Psoas muscle (tissue), 8 donors: ENCODE results near the gene C11orf21. TPM values are rescaled to one million over a fixed set of nuclear protein-coding genes. Genes with fewer than 3 reads are reported as not detected.
A peak's percentile ranks its signal among the peaks of the same experiment; 100 is the strongest.

ENCODE experiments used
- ATAC-seq, 4 donors: fragments of 200-7000 bp; cut with Tn5 transposase; one replicate each; pipeline ENCODE4 v1.9.1; 2020; ENCODE audit warnings: moderate library complexity in 3 of 4, mild to moderate bottlenecking in 2 of 4
- DNase-seq, 2 donors: peaks; one replicate each; pipeline ENCODE4 v3.0.0-alpha.2; 2020
- H3K27ac ChIP-seq: fragments of 200-600 bp; one replicate; pipeline ENCODE4 v1.8.0; 2022
- H3K27me3 ChIP-seq, 3 donors: fragments of 200-600 bp in 1 of 3; one replicate each; pipeline versions ENCODE4 v1.6.1 to v1.8.0; 2013 to 2022; ENCODE audit warnings: low read length in 2 of 3, mild to moderate bottlenecking in 2 of 3, moderate library complexity in 1 of 3; ENCODE audit not compliant: insufficient read depth in 3 of 3
- H3K36me3 ChIP-seq, 2 donors: fragments of 200-600 bp in 1 of 2; one replicate each; pipeline versions ENCODE4 v1.6.1 to v1.8.0; 2013 to 2022; ENCODE audit warnings: low read depth in 1 of 2, mild to moderate bottlenecking in 1 of 2, moderate library complexity in 1 of 2; ENCODE audit not compliant: insufficient read depth in 1 of 2
- H3K4me1 ChIP-seq: fragments of 200-600 bp; one replicate; pipeline ENCODE4 v1.8.0; 2022
- H3K4me3 ChIP-seq: fragments of 200-600 bp; one replicate; pipeline ENCODE4 v1.8.0; 2022; ENCODE audit warnings: mild to moderate bottlenecking
- H3K9me3 ChIP-seq: fragments of 200-600 bp; one replicate; pipeline ENCODE4 v1.8.0; 2022
- WGBS, 3 donors: extraction: QIAGEN DNeasy Blood & Tissue Kit; methylation state at CpG; one replicate each; pipeline versions ENCODE4 v1.1.6 to v1.1.7; 2013; 5-methylcytosine and 5-hydroxymethylcytosine counted together
- intact Hi-C, 2 donors: fragments of 100-400 bp; cut with DNase I; formaldehyde crosslinking; loops; one replicate each; pipeline versions ENCODE4 v1.11.0 to v1.14.2; 2022
- polyA plus RNA-seq, 3 donors: library from polyadenylated mRNA; stranded (reverse); fragments of 200-250 nt; gene quantifications; one replicate each; pipeline ENCODE4 v1.2.3, GENCODE V29; 2013
- total RNA-seq, 4 donors: library from RNA; stranded (reverse); fragmentation: NEBNext Ultra II Directional in 2 of 4; extraction: Animal tissue kit (Norgen Biotek cat#: 25700) in 2 of 4; gene quantifications; one replicate each; pipeline versions ENCODE4 v1.2.1 to v1.2.4, GENCODE V29; 2021 to 2023
- TF ChIP-seq, protein P1 (sequence below): fragments of 200-600 bp; IDR thresholded peaks from one replicate; pipeline ENCODE4 v1.8.0; 2022; ENCODE audit warnings: antibody characterized with exemption
- donor health status: healthy with polysubstance abuse.
- donor health status: DM: no; HTN: no; CAD: no; lungs with moderate emphysema.
- donor health status: Bipolar disorder and iron deficiency.
- donor health status: healthy.
- donor health status: DM: yes; HTN: yes; CAD: no.
- donor health status: DM: no; HTN: no; CAD: no.
- donor health status: DM: no; HTN: no; CAD: no.
- donor health status: DM: yes; HTN: yes; CAD: no.

C11orf21 gene
- total and polyA plus RNA-seq, 7 donors: 0.04 to 0.40 (median 0.20) TPM; not detected in 1

- DNase-seq: peak in 1 of 2 donors; percentile 42
- Histone ChIP-seq H3K9me3 (peaks cover under 1% of the 10 kb centered on the region), H3K4me3 (no peak overlapping the region), H3K36me3 (no peaks in the 10 kb centered on the region), H3K27me3 (peaks cover 0 to 2% (median 0%) of the 10 kb centered on the region in 3 donors), H3K4me1 (peaks cover 5% of the 10 kb centered on the region), H3K27ac (no peak overlapping the region)
- TF ChIP-seq, protein P1, sequence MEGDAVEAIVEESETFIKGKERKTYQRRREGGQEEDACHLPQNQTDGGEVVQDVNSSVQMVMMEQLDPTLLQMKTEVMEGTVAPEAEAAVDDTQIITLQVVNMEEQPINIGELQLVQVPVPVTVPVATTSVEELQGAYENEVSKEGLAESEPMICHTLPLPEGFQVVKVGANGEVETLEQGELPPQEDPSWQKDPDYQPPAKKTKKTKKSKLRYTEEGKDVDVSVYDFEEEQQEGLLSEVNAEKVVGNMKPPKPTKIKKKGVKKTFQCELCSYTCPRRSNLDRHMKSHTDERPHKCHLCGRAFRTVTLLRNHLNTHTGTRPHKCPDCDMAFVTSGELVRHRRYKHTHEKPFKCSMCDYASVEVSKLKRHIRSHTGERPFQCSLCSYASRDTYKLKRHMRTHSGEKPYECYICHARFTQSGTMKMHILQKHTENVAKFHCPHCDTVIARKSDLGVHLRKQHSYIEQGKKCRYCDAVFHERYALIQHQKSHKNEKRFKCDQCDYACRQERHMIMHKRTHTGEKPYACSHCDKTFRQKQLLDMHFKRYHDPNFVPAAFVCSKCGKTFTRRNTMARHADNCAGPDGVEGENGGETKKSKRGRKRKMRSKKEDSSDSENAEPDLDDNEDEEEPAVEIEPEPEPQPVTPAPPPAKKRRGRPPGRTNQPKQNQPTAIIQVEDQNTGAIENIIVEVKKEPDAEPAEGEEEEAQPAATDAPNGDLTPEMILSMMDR: no peak
- no peak for ATAC-seq
- WGBS, 3 donors: 86 to 89% (median 86%) methylated on average over 34 of the region's 34 CpGs
- intact Hi-C loops: loop anchor here in 1 of 2 donors (5.0 kb wide), 1 partner anchor 64 kb away; the partner anchor contains the start of gene CD81
These were observed 11.6 kb upstream of the C11orf21 start for GRCh38 chr11:2313051-2313951.

DNA sequence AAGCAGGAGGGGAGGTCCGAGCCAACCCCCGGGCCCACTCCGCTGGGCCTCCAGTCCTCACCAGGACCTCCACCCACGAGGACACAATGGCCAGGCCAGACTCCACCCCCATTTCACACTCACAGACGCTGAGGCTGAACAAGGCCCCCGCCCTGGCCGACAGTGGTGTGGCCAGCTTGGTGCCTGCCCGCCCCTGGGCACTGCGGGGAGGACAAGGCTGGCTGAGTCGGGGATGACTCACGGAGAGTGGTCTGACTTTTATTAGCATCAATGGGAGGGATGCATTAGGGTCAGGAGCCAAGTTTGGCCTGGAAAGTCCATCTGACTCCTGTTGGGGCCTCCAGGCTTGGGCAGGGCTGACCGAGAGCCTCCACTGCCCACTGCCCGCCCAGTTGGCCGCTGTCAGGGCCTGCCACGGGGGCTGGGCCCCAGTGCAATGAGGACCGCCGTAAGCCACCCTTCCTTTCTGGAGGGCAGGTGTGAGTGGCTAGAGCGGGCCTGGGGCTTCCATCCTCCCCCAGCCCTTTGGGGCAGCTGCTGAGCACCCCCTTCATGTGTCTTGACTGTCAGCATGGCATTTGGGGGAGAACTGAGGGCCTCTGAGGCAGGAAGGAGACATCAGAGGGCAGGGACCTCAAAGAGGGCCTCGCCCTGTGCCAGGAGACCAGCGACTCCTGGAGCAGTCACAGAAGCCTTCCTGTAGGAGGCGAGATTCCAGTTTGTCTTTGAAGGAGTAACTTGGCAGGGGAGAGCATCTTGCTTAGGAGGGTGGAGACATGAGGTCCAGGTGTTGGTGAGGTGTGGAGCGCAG lies 10.7 kb upstream of the C11orf21 start:
- Histone ChIP-seq H3K27ac (no peak overlapping the region), H3K27me3 (peaks cover 0 to 2% (median 0%) of the 10 kb centered on the region in 3 donors), H3K4me3 (no peak overlapping the region), H3K4me1 (peaks cover 5% of the 10 kb centered on the region), H3K36me3 (no peaks in the 10 kb centered on the region), H3K9me3 (no peaks in the 10 kb centered on the region)
- TF ChIP-seq, protein P1: no peak
- peak in 1 of 2 donors; percentile 56 for DNase-seq
- intact Hi-C loops: loop anchor here in 1 of 2 donors (5.0 kb wide), 1 partner anchor 65 kb away; the partner anchor contains the start of gene CD81
- ATAC-seq: no peak
- 70 to 79% (median 75%) methylated on average over 22 of the region's 22 CpGs for WGBS, 3 donors

DNA sequence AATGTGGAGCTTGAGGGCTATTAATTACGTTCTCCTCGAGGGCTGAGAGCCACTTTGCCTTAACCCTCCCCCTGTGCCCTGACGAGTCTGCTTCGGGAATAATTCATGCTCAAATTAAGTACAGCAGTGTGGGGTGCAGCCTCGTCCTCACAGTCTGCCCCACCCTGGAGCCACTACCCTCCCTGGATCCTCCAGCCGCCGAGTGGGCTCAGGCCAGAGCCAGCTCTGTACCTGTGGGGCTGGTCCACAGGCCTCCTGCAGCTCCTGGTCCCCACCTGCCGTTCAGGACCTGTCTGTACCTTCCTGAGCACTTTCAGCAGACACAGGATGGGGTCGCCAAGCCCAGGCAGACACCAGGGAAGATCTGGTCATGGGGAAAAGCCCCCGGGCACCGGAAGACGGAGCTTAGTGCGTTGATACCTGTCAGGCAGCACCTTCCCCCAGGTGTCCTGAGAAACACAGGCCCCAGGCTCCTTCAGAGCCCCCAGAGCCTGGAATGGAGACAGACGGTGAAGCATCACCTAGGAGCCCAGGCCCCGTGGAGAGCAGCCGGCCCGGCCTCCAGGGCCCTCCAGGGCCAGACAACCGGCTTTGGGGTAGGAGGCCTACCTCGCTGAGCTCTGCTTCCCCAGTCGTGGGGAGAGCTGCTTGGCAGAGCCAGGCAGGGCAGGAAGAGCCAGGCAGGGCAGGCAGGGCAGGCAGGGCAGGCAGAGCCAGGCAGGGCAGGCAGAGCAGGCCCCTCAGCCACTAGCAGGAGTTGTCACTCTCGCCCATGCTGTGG lies 9.8 kb upstream of the C11orf21 start:
- ATAC-seq (no peak), DNase-seq (peak in 1 of 2 donors; percentile 46)
- H3K27me3 ChIP-seq: no peaks in the 10 kb centered on the region
- peaks cover 5% of the 10 kb centered on the region for H3K4me1 ChIP-seq
- H3K36me3 ChIP-seq: no peaks in the 10 kb centered on the region
- intact Hi-C loops: loop anchor here in 1 of 2 donors (5.0 kb wide), 1 partner anchor 66 kb away; the partner anchor contains the start of gene CD81
- H3K4me3 ChIP-seq: no peak overlapping the region
- no peak overlapping the region for H3K27ac ChIP-seq
- TF ChIP-seq, protein P1: no peak
- no peaks in the 10 kb centered on the region for H3K9me3 ChIP-seq
- WGBS, 3 donors: 77 to 85% (median 83%) methylated on average over 21 of the region's 21 CpGs

DNA sequence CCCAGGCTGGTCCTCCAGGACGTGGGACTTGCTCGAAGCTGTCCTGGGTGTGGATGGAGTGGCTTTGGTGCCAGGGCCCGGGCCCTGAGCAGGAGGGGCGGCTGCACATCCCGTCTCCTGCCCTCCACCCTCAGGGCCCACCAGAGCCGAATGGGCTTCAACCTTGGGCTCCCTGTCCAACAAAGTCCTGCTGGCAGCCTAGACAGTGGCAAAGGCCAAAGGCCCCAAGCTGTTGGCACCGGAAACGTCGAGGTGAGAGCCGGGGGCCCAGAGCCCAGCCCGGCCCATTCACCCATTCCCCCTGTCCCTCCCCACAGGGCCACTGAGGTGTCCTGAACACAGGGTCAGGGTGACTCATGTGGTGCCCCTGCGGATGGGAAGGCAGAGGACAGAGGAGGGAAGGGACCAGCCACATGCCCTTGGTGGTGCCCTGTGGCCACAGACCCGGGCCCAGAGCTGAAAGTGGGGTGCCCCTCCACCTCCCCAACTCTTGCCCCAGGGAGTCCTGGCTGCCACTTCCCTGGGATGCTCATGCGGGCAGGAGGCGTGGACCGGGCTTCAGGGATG lies 9.2 kb upstream of the C11orf21 start:
- Histone ChIP-seq H3K36me3 (no peaks in the 10 kb centered on the region), H3K4me1 (peaks cover 5% of the 10 kb centered on the region), H3K27ac (no peak overlapping the region), H3K4me3 (no peak overlapping the region), H3K9me3 (no peaks in the 10 kb centered on the region), H3K27me3 (no peaks in the 10 kb centered on the region)
- ATAC-seq (no peak), DNase-seq (peak in 1 of 2 donors; percentile 25)
- TF ChIP-seq, protein P1: no peak
- 74 to 86% (median 75%) methylated on average over 15 to 16 of the region's 16 CpGs for WGBS, 3 donors
- intact Hi-C loops: loop anchor here in 1 of 2 donors (5.0 kb wide), 1 partner anchor 66 kb away; the partner anchor contains the start of gene CD81
